ENCODE data around the gene CDIPT. TPM values are rescaled to one million over a fixed set of nuclear protein-coding genes. Genes with fewer than 3 reads are reported as not detected.

CDIPT gene
- total RNA-seq, 2 donors from 2014 or later: 76.5 to 79.9 TPM

- no peaks in the 10 kb centered on the region for H3K27me3 ChIP-seq
- ATAC-seq (no peak), DNase-seq (no peak)
- intact Hi-C loops (cut with DNase I): no loop called here
- no peaks in the 10 kb centered on the region for H3K9me3 ChIP-seq
- WGBS, 2 donors: 28 to 41% methylated on average over 13 to 16 of the region's 16 CpGs
- peak overlapping the region in 3 of 4 donors; percentile 94 to 97 (median 96) for H3K27ac ChIP-seq
- peaks cover 0 to 5% of the 10 kb centered on the region in 2 donors for H3K36me3 ChIP-seq (replicated peaks in 1 of 2; ENCODE audit: insufficient read depth in 1 of 2, low read depth in 2 of 2)
- TF ChIP-seq CTCF (IDR thresholded peaks at IDR 0.05): no peak
- no peak for TF ChIP-seq POLR2A (IDR thresholded peaks at IDR 0.05)
- peaks cover 29% of the 10 kb centered on the region for H3K4me1 ChIP-seq
- no peak overlapping the region for H3K4me3 ChIP-seq
These were observed 601 bp upstream of the CDIPT start for GRCh38 chr16:29863669-29863984.

GRCh38 chr16:29862383-29862883 is 593 bp downstream of the CDIPT start:
- Histone ChIP-seq H3K27me3 (no peaks in the 10 kb centered on the region), H3K36me3 (replicated peaks in 1 of 2; ENCODE audit: insufficient read depth in 1 of 2, low read depth in 2 of 2) (peaks cover 0 to 5% of the 10 kb centered on the region in 2 donors), H3K4me3 (peak overlapping the region; percentile 91 to 99), H3K4me1 (peaks cover 33% of the 10 kb centered on the region), H3K27ac (peak overlapping the region; percentile 88 to 97 (median 95)), H3K9me3 (no peaks in the 10 kb centered on the region)
- DNase-seq (peak in 2 of 4 donors; percentile 30 to 52), ATAC-seq (no peak)
- intact Hi-C loops (cut with DNase I): no loop called here
- TF ChIP-seq CTCF (IDR thresholded peaks at IDR 0.05) (peak in 3 of 7 experiments; percentile 5 to 14 (median 8)), POLR2A (IDR thresholded peaks at IDR 0.05) (no peak)
- 1 to 3% methylated on average over 11 to 27 of the region's 27 CpGs for WGBS, 2 donors

- WGBS, 2 donors: 87 to 89% methylated on average over 6 to 9 of the region's 9 CpGs
- peaks cover 0 to 5% of the 10 kb centered on the region in 2 donors for H3K36me3 ChIP-seq (replicated peaks in 1 of 2; ENCODE audit: insufficient read depth in 1 of 2, low read depth in 2 of 2)
- TF ChIP-seq CTCF (IDR thresholded peaks at IDR 0.05) (no peak), POLR2A (IDR thresholded peaks at IDR 0.05) (no peak)
- intact Hi-C loops (cut with DNase I): no loop called here
- no peak for ATAC-seq
- H3K4me1 ChIP-seq: peaks cover 33% of the 10 kb centered on the region
- no peak overlapping the region for H3K4me3 ChIP-seq
- no peak for DNase-seq
- no peaks in the 10 kb centered on the region for H3K9me3 ChIP-seq
- H3K27ac ChIP-seq: no peak overlapping the region
- H3K27me3 ChIP-seq: no peaks in the 10 kb centered on the region
These were observed 2.8 kb downstream of the CDIPT start for GRCh38 chr16:29860218-29860617.

- DNase-seq (no peak), ATAC-seq (no peak)
- Histone ChIP-seq H3K9me3 (no peaks in the 10 kb centered on the region), H3K36me3 (replicated peaks in 1 of 2; ENCODE audit: insufficient read depth in 1 of 2, low read depth in 2 of 2) (peaks cover 0 to 5% of the 10 kb centered on the region in 2 donors), H3K27ac (no peak overlapping the region), H3K4me1 (peaks cover 33% of the 10 kb centered on the region), H3K4me3 (no peak overlapping the region), H3K27me3 (no peaks in the 10 kb centered on the region)
- intact Hi-C loops (cut with DNase I): no loop called here
- 91 to 93% methylated on average over 15 to 19 of the region's 19 CpGs for WGBS, 2 donors
- TF ChIP-seq POLR2A (IDR thresholded peaks at IDR 0.05) (no peak), CTCF (IDR thresholded peaks at IDR 0.05) (no peak)
These were observed 4.1 kb downstream of the CDIPT start for GRCh38 chr16:29858974-29859373.

GRCh38 chr16:29858149-29858849 is 4.7 kb downstream of the CDIPT start:
- intact Hi-C loops (cut with DNase I): no loop called here
- no peaks in the 10 kb centered on the region for H3K27me3 ChIP-seq
- H3K27ac ChIP-seq: no peak overlapping the region
- peaks cover 0 to 5% of the 10 kb centered on the region in 2 donors for H3K36me3 ChIP-seq (replicated peaks in 1 of 2; ENCODE audit: insufficient read depth in 1 of 2, low read depth in 2 of 2)
- DNase-seq: peak in 2 of 4 donors; percentile 27 to 55
- no peak overlapping the region for H3K4me3 ChIP-seq
- TF ChIP-seq POLR2A (IDR thresholded peaks at IDR 0.05): no peak
- TF ChIP-seq CTCF (IDR thresholded peaks at IDR 0.05): no peak
- H3K9me3 ChIP-seq: no peaks in the 10 kb centered on the region
- no peak for ATAC-seq
- peaks cover 28% of the 10 kb centered on the region for H3K4me1 ChIP-seq
- 57 to 58% methylated on average over 10 of the region's 10 CpGs for WGBS, 2 donors
